NOMO-1 (cell line): ENCODE results near the gene IFT122.
A peak's percentile ranks its signal among the peaks of the same experiment; 100 is the strongest.
"Not testable (repeated sequence)": the region's sequence is repeated elsewhere in the genome, so short reads cannot be mapped to it uniquely, and the experiment has no call there.

Experiments used
- DNase-seq, 2 experiments: peaks; one replicate each; lab custom pipeline; 2025; ENCODE audit not compliant: unreplicated experiment in 2 of 2; lab: John Stamatoyannopoulos, UW

IFT122 gene, protein sequence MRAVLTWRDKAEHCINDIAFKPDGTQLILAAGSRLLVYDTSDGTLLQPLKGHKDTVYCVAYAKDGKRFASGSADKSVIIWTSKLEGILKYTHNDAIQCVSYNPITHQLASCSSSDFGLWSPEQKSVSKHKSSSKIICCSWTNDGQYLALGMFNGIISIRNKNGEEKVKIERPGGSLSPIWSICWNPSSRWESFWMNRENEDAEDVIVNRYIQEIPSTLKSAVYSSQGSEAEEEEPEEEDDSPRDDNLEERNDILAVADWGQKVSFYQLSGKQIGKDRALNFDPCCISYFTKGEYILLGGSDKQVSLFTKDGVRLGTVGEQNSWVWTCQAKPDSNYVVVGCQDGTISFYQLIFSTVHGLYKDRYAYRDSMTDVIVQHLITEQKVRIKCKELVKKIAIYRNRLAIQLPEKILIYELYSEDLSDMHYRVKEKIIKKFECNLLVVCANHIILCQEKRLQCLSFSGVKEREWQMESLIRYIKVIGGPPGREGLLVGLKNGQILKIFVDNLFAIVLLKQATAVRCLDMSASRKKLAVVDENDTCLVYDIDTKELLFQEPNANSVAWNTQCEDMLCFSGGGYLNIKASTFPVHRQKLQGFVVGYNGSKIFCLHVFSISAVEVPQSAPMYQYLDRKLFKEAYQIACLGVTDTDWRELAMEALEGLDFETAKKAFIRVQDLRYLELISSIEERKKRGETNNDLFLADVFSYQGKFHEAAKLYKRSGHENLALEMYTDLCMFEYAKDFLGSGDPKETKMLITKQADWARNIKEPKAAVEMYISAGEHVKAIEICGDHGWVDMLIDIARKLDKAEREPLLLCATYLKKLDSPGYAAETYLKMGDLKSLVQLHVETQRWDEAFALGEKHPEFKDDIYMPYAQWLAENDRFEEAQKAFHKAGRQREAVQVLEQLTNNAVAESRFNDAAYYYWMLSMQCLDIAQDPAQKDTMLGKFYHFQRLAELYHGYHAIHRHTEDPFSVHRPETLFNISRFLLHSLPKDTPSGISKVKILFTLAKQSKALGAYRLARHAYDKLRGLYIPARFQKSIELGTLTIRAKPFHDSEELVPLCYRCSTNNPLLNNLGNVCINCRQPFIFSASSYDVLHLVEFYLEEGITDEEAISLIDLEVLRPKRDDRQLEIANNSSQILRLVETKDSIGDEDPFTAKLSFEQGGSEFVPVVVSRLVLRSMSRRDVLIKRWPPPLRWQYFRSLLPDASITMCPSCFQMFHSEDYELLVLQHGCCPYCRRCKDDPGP

DNA sequence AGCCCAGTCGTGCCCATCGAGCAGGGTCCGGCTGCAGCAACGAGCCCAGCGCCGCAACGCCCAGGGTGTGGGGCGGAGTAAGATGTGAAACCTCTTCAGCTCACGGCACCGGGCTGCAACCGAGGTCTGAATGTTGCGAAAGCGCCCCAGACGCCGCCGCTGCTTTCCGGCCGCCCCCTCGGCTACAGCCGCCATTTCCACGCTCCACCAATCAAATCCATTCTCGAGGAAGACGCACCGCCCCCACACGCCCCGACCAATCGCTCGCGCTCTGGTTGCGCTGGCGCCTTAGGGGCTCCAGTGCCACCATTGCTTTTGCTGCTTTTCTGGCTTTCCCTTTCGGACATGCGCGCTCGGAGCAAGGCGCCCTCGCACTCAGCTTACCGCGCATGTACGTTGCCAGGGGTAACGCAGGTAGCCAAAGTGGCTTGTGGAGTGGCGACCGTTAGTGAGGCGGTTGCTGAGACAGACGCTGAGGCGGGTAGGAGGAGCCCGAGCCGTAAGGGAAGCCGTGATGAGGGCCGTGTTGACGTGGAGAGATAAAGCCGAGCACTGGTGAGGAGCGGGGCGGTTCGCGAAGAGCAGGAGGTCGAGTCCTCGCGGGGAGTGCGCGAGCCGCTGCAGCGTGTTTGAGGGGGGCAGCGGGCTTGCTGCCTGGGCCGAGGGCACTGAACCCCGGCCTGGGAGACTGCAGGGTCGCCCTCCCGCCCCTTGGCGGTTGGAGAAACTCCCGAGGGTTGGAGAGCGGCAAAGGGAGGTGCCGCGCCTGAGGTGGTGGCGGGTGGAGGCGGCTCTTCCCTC, at the start of gene IFT122, which contains the start of gene MBD4:
IFT122 (plus strand) TSS at position 408 of the 801 bp plus-strand sequence; CDS start at position 515, 107 bp downstream.
MBD4 (minus strand) TSS at position 132 of the 801 bp plus-strand sequence; CDS start at position 17, 115 bp downstream.
- DNase-seq = peak; percentile 100

DNA sequence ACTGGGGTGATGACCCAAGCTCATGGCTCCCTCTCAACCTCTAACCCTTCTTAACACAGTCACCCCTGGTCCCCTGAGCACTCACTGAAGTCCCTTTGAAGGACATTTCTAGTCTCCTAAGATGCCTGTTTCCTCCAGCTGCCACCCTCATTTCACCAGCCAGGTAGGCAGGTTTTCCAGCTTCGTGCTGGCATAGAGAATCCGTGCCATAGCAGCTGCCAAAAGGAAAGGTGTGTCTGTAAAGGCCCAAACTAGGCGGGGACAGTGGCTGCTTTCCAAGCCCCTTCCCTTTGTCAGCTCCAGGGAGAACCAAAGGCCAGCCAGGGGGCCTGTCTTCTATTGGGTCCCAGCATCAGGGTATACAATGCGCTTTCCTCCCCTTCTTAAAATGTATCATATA, 48.4 kb upstream of the IFT122 start:
- DNase-seq = not testable (repeated sequence)

GRCh38 chr3:129392106-129392887, 47.7 kb upstream of the IFT122 start:
- not testable (repeated sequence) for DNase-seq

- no peak for DNase-seq
These were observed 46.8 kb upstream of the IFT122 start for GRCh38 chr3:129393271-129393670.

DNA sequence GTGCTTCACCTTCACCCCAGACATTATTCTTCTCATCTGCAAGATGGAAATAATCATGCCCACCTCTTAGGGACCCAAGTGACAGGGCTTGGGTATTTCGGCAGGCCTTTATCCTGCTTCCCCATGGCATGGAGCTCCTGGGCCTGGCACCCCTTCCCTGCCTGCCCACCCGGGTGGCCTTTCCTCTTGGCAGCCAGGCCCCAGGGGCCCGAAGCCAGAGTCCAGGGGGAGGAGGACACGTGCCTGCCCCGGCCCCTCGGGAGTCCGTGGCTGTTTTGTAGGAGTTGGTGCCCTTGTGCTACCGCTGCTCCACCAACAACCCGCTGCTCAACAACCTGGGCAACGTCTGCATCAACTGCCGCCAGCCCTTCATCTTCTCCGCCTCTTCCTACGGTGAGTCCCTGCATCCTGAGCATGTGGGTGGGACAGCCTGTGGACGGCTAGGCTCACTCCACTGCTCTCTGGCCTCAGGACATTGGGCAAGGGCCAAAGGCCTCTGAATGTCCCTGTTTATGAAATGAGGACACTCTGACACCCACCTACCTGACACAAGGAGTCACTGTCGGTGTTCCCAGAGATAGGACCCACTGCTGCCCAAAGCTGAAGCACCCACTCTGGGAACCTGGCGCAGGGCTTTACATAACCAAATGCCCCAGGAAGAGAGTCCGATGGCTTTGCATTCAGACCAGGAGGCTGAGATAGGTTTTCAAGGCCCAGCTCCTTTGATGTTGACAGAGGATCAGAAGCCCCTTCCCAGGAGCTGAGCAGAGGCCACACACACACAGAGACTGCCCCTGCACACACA, 46.1 kb upstream of the IFT122 start:
- DNase-seq = not testable (repeated sequence)

- DNase-seq = peak in 1 of 2 experiments; percentile 30
These were observed 41.2 kb upstream of the IFT122 start for GRCh38 chr3:129398803-129399144.

DNA sequence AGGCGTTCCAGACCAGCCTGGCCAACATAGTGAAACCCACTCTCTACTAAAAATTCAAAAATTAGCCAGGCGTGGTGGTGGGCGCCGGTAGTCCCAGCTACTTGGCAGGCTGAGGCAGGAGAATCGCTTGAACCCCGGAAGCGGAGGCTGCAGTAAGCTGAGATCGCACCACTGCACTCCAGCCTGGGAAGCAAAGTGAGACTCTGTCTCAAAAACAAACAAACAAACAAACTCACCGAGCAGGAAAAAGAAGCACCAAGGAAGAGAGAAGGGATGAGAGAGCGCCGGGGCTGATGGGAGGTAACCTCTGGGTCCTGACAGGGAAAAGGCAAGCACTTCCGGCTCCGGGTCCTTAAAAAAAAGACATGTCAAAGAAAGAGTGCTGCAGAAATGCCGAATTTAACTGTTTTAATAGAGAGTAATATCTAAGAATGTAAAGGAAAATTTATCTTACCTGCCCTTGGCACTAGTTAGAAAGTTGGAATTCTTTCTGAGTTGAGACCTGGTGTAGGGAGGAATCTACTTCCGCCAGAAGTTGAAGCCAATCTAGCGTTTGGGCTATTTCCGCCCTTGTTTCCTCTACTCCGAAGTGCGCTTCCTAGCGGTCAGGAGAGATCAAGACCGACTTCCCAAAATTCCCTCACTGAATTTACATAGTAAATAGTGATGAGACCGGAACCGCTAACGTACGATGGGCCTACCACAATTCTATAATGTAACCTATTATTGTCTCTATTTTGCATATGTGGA, 40.7 kb upstream of the IFT122 start:
- DNase-seq = peak; percentile 89 to 98

DNA sequence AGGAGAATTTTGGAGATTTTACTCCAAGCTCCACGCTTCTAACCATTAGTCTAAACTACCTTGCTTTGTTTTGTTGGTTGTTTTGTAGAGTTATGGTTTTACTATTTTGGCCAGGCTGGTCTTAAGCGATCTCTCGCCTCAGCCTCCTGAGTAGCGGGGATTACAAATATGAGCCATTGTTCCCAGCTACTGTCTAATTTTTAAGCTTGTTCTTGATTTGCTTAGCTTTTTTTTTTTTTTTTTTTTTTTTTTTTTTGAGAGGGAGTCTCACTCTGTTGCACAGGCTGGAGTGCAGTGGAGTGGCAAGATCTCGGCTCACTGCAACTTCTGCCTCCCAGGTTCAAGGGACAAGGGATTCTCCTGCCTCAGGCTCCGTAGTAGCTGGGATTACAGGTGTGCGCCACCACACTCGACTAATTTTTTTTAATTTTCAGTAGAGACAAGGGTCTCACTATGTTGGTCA, 40.1 kb upstream of the IFT122 start:
- no peak for DNase-seq

GRCh38 chr3:129402210-129402609, 37.8 kb upstream of the IFT122 start:
- no peak for DNase-seq

DNA sequence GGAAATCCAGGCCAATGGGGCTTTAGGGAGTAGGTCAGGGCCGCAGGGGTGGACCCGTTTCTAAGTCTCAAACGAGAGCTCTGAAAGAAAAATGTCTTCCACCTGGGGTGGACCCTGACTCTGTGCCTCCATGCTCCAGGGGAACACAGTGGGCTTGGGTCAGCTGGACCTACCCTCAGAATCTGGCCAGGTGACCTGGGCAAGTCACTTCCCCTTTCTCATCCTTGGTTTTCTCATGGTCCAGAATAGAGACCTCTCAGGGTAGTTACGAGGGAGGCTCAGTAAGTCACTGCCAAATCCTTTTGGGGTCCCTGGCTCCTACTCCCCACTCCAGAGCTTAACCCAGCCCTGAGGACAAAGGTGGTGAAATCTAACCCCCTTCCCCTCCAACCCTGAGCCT, 37.4 kb upstream of the IFT122 start:
- DNase-seq = no peak

DNA sequence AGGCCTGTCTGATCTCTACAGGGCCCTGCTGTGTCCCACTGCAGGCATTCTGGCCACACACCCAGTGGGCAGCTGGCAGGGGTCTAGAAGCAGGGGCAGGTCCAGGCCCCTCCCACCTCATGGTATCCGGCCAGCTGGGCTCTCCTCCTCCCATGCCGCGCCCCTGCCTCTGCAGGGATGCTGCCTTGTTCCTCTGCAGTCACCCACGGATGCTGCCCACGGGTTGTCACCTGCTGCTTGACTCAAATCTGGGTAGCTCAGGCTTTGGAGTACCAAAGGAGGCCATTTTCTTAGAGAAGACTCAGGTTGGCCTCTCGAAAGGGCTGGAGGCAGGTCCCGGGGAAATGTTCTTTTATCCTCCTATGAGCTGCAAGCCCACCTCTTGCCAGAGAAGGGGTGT, 36.6 kb upstream of the IFT122 start:
- DNase-seq = no peak

DNA sequence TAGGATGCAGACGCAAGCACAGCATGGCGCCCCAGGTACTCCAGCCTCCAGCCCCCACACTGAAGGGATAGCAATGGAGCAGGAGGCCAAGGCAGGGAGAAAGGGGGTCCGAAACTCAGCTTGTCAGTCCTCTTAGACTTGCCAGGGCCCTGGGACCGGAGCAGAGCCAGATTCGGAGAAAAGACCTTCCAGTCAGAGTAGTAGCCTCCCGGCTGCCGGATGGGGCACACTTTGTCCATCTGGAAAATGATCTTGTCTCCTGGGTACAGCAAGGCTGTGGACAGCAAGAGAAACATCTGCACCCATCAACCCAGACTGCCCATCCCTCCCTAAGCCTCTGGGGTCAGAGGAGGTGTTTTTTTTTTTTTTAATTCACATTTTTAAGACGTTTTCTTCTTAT, 35.9 kb upstream of the IFT122 start:
- DNase-seq = no peak

- DNase-seq = no peak
These were observed 35.4 kb upstream of the IFT122 start for GRCh38 chr3:129404610-129405009.

DNA sequence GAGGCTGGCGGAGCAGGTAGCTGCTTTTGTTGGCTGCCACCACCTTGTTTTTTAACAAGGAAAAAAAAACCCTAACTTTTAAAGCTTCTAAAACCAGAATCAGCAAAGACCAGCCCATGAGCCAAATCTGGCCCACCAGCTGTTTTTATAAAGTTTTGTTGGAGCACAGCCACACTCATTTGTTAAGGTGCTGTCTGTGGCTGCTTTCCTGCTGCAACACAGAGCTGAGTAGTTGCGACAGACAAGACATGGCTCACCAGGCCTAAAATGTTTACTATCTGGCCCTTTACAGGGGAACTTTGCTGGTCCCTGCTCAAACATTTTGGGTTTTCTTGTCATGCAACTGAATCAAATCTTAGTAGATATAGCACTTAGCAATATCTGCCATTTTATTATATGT, 30.5 kb upstream of the IFT122 start:
- DNase-seq = peak; percentile 3

GRCh38 chr3:129410971-129411370, 29.1 kb upstream of the IFT122 start:
- no peak for DNase-seq

DNA sequence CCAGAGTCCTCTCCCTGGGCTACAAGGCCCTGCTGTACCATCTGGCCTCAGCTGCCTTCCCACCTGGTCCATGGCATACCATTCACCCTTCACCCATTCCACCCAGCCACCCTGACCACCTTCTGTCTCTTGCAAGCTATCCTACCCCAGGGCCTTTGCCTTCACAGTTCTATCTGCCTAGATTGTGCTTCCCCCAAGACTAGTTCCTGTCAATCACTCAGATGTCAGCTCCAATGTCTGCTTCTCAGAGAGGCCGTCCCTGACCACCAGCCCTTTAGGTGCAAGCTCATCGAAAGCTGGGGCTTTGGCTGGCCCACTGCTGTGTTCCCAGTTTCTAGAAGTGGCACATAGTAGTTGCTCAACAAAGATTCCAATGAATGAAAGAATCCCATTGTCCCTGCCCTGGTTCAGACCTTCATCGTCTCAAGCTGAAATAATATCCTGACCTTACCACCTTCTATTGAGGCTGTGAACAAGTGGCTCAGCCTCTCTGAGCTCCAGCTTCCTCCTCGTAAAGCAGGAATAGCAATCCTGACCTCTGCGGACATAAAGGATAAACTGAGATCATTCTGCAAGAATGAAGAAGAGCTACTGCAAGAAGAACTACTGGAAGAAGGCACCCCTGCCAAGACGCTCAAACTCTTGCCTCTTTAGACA, 27.4 kb upstream of the IFT122 start:
- DNase-seq = no peak

DNA sequence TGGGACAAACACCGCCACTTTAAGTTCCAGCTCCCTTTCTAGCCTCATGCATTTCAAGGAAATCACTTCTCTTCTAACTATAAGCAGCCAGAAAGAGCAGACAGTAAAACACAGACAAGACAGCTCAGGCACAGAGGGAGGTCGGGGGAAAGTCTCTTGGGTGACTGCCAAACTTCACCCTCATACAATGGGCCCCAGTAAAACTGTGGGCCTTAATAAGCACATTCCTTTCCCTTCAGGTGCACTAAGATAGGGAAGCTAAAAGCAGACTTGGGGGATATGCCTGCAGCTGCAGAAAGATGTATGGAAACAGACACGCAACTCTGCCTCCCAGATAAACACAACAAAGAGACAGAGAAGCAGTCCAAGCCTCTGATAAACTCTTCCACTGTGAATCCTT, 26.8 kb upstream of the IFT122 start:
- DNase-seq = not testable (repeated sequence)
